SK-N-MC (cell line): Measurements from ENCODE around the gene SLC23A1.

Experiments used
- EZH2 ChIP-seq: fragments of 200-600 bp; sonication (generic); IDR thresholded peaks from one replicate; pipeline ENCODE4 v1.6.1; 2017; ENCODE audit warnings: antibody characterized with exemption
- POLR2AphosphoS5 ChIP-seq: IDR thresholded peaks from 2 replicates; pipeline ENCODE4 v1.6.1; 2012; ENCODE audit warnings: mild to moderate bottlenecking, low read depth, low read length, borderline replicate concordance

- no peak for TF ChIP-seq EZH2
- TF ChIP-seq POLR2AphosphoS5 = no peak
Measured at GRCh38 chr5:139382807-139383206, 290 bp downstream of the SLC23A1 start.
